ELF-1 (cell line): ENCODE data around the gene ARHGAP8.
"Not testable (repeated sequence)": the region's sequence is repeated elsewhere in the genome, so short reads cannot be mapped to it uniquely, and the experiment has no call there.

Source experiments
- DNase-seq: peaks from one replicate; pipeline ENCODE4 v3.0.0-alpha.2; 2016; ENCODE audit warnings: low read depth, low spot score

The ARHGAP8 gene

DNA sequence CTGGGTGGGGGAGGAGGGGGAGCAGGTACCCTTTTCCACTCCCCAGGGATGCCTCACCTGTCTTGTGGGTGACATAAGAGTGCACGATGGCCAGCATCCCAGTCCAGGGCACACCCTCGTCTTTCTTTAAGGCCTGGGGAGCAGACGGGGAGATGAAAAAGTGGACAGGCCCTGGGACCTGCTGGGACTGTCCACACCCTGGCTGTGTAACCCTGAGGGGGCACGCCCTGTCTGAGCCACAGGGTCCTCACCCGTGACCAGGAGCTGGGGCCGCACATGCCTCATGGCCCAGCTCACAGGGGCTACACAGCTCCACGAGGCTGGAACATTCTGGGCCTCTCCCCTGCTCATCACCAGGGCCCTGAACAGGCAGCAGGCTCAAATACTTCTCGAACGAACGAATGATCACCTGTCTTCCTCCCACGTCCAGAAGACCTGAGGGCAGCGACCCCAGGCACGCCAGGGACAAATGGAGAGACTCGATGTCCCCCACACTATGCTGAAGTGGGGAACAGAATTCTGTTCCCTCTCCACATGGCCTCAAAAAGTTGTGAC lies 133.5 kb downstream of the ARHGAP8 start:
- DNase-seq = no peak

DNA sequence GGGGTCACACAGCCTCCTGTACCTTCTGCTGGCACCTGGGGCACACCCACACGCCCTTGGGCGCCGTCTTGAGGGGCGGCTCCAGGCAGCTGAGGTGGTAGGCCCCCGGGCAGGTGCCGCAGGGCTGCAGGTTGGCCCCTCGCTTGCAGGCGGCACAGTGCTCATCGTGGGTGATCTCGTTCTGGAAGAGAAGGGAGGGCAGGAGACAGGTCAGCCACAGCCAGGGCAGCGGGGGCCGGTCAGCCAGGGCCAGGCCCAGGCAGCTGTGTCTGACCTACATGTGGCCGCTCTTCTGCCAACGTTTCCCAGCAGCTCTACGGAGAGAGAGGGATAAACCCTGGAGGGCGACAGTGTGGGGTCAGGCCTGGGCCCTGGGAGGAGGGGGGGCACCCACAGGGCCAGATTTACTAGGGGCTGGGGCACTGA lies 135.6 kb downstream of the ARHGAP8 start:
- DNase-seq = no peak

DNA sequence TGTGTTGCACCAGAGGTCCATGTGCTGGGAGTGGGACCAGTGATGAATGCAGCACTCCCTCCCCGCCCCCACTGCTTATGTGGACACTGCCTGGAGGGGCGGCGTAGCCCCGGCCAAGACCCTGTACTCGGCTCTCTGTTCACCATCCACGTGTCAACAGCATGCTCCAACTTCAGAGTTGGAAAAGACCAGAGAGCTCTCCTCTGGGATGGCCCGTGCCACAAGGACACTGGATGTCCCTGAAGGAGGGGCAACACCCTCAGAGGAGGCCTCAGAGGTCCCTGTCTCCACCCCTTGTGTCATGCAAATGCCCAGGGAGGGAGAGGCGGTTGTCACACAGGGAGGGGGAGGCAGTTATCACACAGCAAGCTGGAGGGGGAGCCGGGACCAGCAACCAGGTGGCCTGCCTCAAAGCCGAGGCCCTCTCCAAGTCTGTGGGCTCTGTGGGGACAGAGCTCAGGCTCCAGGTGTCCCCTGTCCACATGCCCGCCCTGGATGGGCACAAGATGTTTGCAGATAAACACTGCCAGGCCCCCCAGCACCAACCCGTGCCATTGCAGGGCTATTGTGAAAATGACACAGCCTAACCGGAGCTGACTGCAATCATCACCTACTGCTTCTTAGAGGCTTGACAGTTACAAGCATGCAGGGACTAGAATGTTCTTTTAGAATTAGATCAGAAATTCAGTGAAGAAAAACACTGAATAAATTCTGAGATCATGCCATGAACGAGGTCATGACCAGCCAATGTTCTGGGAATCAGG lies 136.3 kb downstream of the ARHGAP8 start:
- DNase-seq = peak; percentile 68

GRCh38 chr22:44889255-44889878 lies 137.0 kb downstream of the ARHGAP8 start:
- DNase-seq = peak; percentile 37

GRCh38 chr22:44890416-44891292 lies 138.3 kb downstream of the ARHGAP8 start:
- no peak for DNase-seq

DNA sequence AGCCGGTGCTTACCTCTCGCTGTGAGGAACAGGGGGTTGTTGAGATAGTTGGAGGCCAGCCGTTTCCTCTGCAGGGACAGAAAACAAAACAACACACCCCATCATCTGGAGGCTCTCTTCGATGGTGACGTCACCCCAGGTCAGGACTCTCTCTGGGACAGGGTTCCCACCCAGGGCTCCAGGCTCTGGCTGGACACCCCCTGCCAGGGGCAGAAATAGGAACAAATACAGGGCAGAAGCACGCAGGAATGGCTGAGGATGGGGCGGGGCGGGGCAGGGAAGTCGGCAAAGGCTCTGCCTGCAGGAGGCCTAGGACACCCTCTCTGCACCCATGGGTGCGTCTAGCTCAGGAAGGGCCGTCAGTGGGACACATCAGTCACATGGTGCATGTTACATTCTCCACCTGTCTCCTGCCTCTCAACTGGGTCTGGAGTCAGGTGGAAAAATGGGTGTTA lies 138.9 kb downstream of the ARHGAP8 start:
- no peak for DNase-seq

DNA sequence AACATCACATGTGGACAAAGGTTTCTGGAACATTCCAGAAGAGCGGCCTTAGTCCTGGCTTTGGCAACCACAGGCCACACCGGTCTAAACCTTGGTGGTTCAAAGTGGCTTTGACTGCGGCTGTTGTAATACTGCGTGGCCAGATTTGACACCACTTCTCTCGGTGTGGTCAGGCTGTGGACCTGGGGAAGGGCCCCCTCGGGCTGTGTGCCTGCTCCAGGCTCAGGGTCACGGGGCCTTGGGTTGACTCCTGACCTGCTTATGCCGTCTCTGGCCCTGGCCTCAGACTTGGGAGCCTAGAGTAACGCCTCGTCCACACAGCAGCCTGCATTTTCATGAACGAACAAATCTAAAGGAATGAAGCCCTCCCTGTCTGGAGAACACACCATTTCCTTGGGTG lies 139.4 kb downstream of the ARHGAP8 start:
- no peak for DNase-seq

- DNase-seq = no peak
These were observed 139.9 kb downstream of the ARHGAP8 start for GRCh38 chr22:44892243-44892642.

- DNase-seq = no peak
These were observed 140.7 kb downstream of the ARHGAP8 start for GRCh38 chr22:44892803-44893730.

DNA sequence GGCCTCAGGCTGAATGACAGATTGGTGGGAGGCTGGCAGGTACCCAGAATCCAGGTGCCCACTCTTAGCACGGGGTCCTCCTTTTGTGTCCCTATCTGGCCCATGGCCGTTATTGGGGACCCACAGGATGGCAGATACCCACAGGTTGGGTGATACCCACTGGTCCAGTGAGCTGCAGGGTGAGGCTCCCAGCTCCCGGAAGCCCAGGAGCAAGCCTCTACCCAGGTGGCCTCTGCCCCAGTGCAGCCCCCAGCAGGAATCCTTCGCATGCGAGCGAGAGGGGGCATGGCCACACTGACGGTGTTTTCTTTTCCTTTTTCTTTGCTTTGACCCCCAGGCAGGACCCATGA lies 141.3 kb downstream of the ARHGAP8 start:
- no peak for DNase-seq

GRCh38 chr22:44894321-44894720 lies 141.9 kb downstream of the ARHGAP8 start:
- DNase-seq = no peak

GRCh38 chr22:44894782-44895181 lies 142.4 kb downstream of the ARHGAP8 start:
- DNase-seq = peak; percentile 27

DNA sequence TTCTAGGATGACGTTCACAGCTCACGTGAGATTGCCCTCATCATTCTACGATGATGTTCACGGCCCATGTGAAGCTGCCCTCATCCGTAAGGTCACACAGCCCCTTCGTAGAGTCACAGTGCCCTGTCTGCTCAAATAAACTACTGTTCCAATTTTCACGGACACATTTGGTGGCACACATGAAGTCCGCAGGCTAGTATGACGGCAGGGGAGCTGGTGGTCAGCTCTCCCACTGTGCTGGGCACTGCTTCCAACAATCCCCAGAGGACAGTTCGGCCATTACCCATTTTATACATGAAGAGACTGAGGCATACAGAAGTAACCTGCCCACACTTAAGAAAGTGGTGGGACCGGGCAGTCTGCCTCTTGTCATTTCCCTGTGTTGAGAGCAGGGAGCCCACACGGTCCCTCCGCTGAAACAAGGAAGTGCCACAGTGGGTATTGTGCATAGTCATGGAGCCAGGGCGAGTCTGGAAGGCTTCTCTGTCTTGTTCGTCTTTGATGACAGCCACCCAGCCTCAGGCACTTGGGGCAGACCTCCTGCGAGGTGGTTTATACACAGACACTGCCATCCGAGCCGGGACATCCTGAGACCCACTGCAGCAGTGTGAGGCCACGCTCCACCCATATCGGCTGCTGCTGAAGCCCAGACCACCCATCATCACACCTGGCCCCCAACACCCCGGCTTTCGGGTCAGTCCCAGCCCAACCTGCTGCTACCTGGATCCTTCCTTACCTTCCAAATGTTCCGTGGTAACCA lies 143.1 kb downstream of the ARHGAP8 start:
- DNase-seq = peak; percentile 51

DNA sequence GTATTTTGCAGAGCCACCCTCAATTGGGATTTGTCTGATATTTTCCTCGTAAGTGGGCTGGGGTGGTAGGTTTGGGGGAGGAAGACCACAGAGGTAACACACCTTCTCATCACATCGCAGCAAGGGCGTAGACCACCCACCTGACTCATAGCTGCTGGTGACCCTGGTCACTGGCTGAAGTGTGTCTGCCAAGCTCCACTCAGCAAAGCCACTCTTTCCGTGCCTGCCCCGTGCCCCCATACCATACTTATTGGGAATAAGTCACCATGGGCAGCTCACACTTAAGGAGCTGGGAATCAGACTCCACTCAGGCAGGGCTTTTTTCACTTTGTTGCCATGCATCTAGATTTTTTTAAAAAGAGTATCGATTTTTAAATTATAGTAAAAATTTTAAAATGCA lies 145.9 kb downstream of the ARHGAP8 start:
- no peak for DNase-seq

GRCh38 chr22:44901301-44901700 lies 148.9 kb downstream of the ARHGAP8 start:
- no peak for DNase-seq

- DNase-seq = not testable (repeated sequence)
These were observed 150.8 kb downstream of the ARHGAP8 start for GRCh38 chr22:44903164-44903563.

GRCh38 chr22:44904492-44905152 lies 152.2 kb downstream of the ARHGAP8 start:
- DNase-seq = not testable (repeated sequence)

DNA sequence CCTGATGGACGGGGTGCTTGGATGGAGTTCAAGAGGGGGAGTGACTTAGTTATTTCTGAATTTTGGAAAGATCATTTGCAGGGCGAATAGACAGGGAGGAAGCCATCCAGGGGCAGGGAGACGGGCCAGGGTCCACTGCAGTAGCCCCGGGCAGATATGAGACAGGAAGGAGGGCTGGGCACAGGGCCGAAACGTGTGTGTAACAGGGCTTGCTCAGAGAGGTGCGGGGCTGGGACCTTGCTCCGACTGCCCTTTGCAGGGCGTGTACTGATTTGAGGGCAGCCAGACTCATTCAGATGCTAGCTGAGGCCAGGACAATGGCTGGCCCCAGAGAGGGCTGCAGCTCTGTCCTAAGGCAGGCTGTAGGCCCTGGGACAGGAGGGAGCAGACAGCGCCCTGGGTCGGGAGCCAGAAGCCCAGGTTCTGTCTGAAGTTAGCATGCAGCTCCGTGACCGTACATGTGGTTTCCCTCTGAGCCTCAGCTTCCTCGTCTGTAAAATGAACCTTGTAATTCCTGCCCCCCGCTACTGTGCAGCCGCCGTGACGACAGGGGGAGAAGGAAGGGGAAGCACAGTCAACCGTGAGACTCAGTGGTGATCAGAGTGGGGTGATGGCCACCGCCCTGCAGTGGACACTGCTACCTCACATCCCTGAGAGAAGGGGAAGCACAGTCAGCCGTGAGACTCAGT lies 154.0 kb downstream of the ARHGAP8 start:
- DNase-seq = no peak
